Measurements from ENCODE around the gene CFAP20DC. TPM values are rescaled to one million over a fixed set of nuclear protein-coding genes. Genes with fewer than 3 reads are reported as not detected.

CFAP20DC gene
- total and polyA plus RNA-seq, 2 experiments from 2014 or later, result 7.4 to 11.4 TPM

- Mint-ChIP-seq H3K27ac (no peak overlapping the region), H3K4me1 (peaks cover 4% of the 10 kb centered on the region; the same call in 2 of the 3 replicates), H3K9me3 (no peaks in the 10 kb centered on the region; the same call in 2 of the 3 replicates), H3K27me3 (ENCODE audit: insufficient read depth, low read depth, poor library complexity) (no peaks in the 10 kb centered on the region), H3K4me3 (no peak overlapping the region), H3K36me3 (ENCODE audit: low read depth) (no peaks in the 10 kb centered on the region)
- no peak overlapping the region for H3K4me2 ChIP-seq
- no peaks in the 10 kb centered on the region for H3F3A ChIP-seq (replicated peaks; ENCODE audit: low read depth)
- TF ChIP-seq POLR2AphosphoS5 (IDR thresholded peaks at IDR 0.05; ENCODE audit: low read depth) (no peak), STAT1 (IDR thresholded peaks at IDR 0.05; ENCODE audit: unreplicated experiment) (no peak)
- no peak overlapping the region for H3K4me3 ChIP-seq
- H3K9me2 ChIP-seq (ENCODE audit: insufficient read depth), result 0 out of 2 replicates have a peak, but pooled peaks cover 7% of the 10 kb centered on the region
- H3K4me1 ChIP-seq (ENCODE audit: insufficient read depth), result no peaks in the 10 kb centered on the region
- ATAC-seq (no peak), DNase-seq (ENCODE audit: low spot score) (no peak)
- H4K20me1 ChIP-seq (replicated peaks; ENCODE audit: insufficient read depth), result no peaks in the 10 kb centered on the region
- no peak overlapping the region for H2AFZ ChIP-seq
- no peaks in the 10 kb centered on the region for H3K36me3 ChIP-seq (ENCODE audit: insufficient read depth)
- no peaks in the 10 kb centered on the region for H3K27me3 ChIP-seq (ENCODE audit: insufficient read depth)
- H3K79me2 ChIP-seq (replicated peaks; ENCODE audit: insufficient read depth), result no peaks in the 10 kb centered on the region
- H3K27ac ChIP-seq (ENCODE audit: low read depth), result no peak overlapping the region
Measured at GRCh38 chr3:58720526-58720925, 329.3 kb downstream of the CFAP20DC start.

GRCh38 chr3:58719684-58720083 is 330.1 kb downstream of the CFAP20DC start:
- ATAC-seq, result no peak
- TF ChIP-seq ZNF462 (CRISPR knock-in tag; IDR thresholded peaks at IDR 0.05) (no peak), ZNF114 (CRISPR knock-in tag; IDR thresholded peaks at IDR 0.05) (no peak)

More at GRCh38 chr3:58719684-58720083, 330.1 kb downstream of the CFAP20DC start:
- H3F3A ChIP-seq (replicated peaks; ENCODE audit: low read depth), result no peaks in the 10 kb centered on the region
- no peak overlapping the region for H2AFZ ChIP-seq
- Mint-ChIP-seq H3K9me3 (no peaks in the 10 kb centered on the region; the same call in 2 of the 3 replicates), H3K4me3 (no peak overlapping the region), H3K36me3 (ENCODE audit: low read depth) (no peaks in the 10 kb centered on the region), H3K27ac (no peak overlapping the region), H3K4me1 (peaks cover 4% of the 10 kb centered on the region; the same call in 2 of the 3 replicates), H3K27me3 (ENCODE audit: insufficient read depth, low read depth, poor library complexity) (no peaks in the 10 kb centered on the region)
- H3K27me3 ChIP-seq (ENCODE audit: insufficient read depth), result no peaks in the 10 kb centered on the region
- peaks cover 8% of the 10 kb centered on the region; the same call in 1 of the 2 replicates for H3K9me2 ChIP-seq (ENCODE audit: insufficient read depth)
- no peak for DNase-seq (ENCODE audit: low spot score)
- no peaks in the 10 kb centered on the region for H3K79me2 ChIP-seq (replicated peaks; ENCODE audit: insufficient read depth)
- no peaks in the 10 kb centered on the region for H3K36me3 ChIP-seq (ENCODE audit: insufficient read depth)
- H4K20me1 ChIP-seq (replicated peaks; ENCODE audit: insufficient read depth), result no peaks in the 10 kb centered on the region
- no peak overlapping the region for H3K4me3 ChIP-seq
- no peak overlapping the region for H3K27ac ChIP-seq (ENCODE audit: low read depth)
- H3K4me2 ChIP-seq, result no peak overlapping the region
- H3K4me1 ChIP-seq (ENCODE audit: insufficient read depth), result no peaks in the 10 kb centered on the region
